HG03196 (cell line): ENCODE results near the gene OBP2A.

Experiments
- ATAC-seq: cut with Tn5 transposase; IDR thresholded peaks from one replicate; pipeline ENCODE4 v1.9.1; 2021; ENCODE audit not compliant: unreplicated experiment

OBP2A gene

DNA sequence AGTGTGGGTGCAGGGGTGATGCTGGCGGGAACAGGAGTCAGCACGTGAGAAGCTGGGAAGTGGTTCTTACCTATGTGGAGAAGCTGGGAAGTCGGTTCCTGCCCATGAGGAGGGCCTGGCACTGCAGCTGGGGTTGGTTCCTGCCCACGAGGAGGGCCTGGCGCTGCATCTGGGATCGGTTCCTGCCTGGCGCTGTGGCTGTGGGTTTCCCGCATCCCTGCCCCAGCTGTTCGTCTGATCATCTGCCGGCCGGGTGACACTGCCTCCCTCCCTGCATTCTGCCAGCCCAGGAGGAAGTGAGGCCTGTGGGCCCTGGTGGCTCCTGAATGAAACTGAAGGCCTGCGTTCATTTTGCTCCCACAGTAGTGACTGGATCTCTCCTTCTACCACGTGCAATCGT is 5.1 kb downstream of the OBP2A start:
- no peak for ATAC-seq

DNA sequence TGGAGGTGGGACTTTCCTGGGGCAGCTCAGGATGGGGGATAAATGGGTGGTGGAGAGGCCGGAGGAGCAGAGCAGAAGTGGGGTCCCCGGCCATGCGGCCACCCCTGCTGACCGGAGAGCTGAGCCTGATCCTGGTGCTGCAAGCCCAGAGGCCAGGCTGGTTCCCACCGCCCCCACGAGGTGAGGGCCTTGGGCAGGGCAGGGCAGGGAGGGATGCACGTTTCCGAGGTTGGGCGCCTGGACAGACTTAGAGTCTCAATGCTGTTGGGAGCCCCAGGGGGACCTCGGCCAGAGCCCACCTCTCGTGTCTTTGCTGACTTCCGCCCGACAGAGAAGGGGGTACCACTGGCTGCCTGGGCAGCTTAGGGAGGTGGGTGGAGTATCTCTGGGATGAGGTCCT is 5.5 kb downstream of the OBP2A start:
- ATAC-seq, result no peak

DNA sequence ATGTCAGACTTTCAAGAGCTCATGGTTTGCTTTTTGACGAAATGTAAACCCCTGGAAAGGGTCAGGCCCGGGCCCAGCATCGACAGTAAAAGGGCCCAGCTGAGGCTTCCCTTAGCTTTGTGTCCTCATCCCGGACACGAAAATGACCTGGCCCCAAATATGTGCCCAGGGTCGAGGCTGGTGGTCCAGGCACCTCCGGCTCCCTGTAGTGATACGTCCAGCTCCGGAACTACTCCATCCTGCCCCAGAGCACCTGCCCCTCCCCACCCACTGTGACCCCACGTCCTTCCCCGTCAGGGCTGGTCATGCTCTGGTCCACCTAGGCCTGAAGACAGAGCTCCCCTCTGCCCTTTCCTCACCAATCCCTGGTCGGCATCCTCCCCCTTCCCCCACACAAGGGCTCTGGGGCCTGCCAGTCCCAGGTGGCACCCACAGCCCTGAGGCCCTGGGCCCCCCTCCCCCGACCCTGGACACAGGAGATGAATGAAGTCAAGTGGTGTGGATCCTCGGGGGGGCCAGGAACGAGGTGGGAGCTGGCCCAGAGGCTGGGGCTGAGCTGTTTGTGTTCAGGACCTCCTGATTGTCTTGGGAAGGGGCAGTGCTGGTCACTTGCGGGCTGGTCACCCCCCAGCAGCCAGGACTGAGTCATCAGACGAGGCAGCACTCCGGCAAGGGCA is 6.2 kb downstream of the OBP2A start:
- no peak for ATAC-seq

DNA sequence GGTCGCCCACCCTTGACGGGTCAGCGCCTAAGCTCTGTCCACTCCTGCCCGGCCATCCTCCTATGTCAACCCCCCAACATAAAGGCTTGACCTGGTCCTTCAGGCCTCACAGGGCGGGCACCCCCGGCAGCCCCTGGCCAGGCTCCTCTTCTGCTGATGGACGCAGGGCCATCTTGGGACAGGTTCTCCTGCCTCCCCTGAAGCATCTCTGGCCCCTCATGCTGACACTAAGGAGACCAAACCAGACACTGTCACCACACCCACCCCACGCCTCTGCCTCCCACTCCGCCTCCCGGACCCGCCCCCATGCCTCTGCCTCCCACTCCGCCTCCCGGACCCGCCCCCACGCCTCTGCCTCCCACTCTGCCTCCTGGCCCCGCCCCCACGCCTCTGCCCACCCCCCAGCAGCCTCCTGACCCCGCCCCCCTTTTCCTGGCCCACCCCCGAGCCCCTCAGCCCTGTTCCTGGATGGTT is 6.8 kb downstream of the OBP2A start:
- no peak for ATAC-seq

DNA sequence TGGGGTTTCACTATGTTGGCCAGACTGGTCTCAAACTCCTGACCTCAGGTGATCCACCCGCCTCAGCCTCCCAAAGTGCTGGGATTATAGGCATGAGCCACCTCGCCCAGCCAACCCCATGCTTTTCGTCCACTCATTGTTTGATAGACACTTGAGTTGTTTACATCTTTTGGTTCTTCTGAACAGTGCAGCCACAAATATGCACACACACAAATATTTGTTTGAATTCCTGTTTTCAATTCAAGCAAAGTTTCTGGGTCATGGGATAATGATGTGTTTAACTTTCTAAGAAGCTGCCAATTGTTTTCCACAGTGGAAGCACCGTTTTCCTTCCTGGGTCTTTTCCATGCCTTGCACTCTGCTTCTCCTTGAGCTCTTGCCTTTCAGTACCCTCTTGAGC is 8.8 kb downstream of the OBP2A start:
- no peak for ATAC-seq

DNA sequence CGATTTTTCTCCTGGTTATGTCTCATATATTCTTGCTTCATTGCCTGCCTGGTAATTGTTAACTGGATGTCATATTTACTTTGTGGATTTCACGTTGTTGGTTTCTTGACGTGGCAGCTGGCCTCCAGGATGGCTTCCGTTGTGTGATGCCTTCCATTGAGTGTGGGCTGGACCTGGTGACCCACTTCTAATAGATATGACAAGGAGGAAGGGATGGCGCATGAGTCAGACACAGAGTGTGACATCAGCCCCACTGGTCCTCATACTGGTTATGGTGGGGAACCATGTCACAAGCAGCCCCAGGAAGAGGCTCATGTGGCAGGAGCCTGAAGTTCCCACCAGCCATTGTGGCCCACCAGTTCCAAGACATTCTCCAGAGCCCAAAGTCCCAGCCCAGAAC is 9.3 kb downstream of the OBP2A start:
- ATAC-seq, result no peak

DNA sequence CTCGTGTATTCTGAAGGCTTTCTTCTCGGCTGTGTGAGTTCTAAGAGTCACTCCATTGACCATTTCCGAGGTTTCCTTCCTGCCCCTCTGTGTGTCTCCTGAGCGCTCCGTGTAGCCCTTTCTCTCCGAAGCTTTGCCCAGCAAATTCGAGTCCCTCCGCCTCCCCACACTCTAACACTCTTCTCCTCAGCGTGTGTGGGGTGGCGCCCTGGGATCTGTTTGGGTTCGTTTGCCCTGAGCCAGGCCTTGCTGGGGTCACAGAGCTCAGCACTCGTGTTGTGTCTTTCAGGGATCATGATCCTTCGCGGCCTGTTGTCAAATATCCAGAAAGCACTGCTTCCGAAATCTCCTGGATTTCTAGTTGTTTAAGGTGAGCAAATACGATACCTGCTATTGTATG is 10.0 kb downstream of the OBP2A start:
- ATAC-seq, result no peak

DNA sequence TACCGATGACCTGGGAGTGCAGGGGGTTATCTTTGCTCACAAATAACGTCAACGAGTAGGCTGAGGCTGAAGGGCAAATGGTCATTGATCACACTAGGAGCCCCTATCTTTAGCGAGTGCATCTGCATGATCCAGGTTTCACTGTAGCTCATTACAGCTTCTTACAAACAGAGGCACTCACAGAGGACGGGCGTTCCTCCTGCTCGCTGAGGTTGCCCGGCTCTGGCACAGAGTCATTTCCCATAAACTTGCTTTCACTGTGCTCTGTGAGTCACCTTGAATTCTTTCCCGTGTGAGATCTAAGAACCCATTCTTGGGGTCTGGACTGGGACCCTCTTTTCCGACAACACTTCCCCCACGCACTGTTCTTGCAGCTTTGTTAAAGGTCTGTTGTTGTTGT is 13.7 kb downstream of the OBP2A start:
- no peak for ATAC-seq

DNA sequence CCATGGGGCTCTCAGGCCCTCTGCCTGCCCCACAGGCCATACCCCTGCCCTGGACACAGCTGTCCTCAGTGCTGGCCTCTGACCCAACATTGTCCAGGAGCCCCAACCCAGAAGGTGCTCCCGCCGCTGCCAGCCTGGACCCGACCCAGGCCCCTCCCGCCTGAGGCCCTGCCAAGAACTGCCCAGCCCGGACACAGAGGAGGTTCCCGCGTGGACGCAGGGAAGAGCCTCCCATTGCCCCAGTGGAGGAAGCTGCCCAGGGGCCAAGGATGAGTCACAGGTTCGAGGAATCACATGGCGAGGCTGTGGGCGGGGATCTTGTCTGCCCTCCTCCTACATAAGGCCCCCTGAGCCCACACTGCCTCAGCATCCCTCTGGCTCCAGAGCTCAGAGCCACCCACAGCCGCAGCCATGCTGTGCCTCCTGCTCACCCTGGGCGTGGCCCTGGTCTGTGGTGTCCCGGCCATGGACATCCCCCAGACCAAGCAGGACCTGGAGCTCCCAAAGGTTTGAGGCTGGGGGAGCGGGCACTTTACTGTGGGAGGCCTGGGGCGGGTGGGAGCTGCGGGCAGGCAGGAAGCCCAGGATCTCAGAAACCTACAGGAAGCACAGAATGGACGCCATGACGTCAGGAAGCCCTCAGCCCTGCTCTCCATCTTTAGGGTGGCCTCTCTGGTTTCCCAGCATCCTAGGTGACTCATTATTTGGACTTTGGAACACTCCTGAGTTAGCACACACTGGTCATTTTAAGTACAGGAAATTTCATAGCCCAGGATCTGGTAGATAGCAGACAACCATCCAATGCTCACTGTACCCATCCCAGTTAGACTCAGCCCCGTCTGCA is 15.7 kb downstream of the OBP2A start, which contains the start of gene PAEP:
TSS of gene PAEP (plus strand) at position 366 of the 844 bp plus-strand sequence.
- no peak for ATAC-seq

DNA sequence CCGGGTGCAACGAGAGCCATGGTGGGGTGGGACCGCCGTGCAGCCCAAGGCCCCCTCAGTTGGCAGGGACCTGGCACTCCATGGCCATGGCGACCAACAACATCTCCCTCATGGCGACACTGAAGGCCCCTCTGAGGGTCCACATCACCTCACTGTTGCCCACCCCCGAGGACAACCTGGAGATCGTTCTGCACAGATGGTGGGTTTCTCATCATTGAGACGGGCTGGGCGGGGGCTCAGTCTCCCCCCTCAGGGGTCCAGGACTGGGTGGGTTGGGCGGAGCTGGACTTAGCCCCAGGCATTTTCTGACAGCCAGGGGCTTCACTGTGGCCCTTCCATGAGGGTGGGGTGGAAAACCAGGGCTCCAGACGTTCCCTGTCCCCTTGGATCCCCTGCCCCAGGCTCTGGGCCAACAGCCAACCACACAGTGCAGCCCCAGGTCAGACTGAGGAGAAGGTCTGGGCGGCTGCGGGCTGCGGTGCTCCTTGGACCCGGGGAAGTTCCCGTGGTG is 16.4 kb downstream of the OBP2A start:
- no peak for ATAC-seq

DNA sequence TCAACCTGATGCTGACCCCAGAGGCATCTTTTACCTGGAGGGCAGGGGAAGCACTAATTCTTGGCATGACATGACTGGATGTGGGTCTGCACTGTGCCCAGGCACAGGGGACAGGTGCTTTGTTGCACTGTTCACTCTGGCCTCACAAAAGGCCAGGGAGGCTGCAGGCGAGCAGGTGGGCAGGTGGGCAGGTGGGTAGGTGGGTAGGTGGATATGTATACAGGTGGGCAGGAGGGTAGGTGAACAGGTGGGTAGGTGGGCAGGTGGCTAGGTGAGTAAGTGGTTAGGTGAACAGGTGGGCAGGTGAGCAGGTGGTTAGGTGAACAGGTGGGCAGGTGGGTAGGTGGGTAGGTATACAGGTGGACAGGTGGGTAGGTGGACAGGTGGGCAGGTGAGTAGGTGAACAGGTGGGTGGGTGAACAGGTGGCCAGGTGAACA is 17.1 kb downstream of the OBP2A start:
- ATAC-seq, result no peak

DNA sequence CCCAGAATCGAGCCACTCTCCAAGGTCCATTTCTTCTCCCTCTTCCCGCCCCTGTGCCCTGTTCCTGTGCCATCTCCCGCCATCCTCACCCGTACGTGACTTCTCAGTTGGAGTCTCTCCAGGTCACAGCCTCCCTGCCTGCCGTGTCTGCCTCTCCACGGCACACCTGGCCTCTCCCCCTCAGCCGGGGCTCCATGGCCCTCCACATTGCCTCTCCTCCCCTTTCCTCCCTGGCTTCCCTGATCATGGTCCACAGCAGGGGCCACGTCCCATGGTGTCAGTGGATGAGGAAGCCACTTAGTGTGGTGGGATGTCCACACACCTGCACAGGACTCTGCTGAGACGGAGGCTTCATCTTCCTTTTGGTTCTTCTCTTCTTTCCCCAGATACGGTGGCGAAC is 17.9 kb downstream of the OBP2A start:
- no peak for ATAC-seq

DNA sequence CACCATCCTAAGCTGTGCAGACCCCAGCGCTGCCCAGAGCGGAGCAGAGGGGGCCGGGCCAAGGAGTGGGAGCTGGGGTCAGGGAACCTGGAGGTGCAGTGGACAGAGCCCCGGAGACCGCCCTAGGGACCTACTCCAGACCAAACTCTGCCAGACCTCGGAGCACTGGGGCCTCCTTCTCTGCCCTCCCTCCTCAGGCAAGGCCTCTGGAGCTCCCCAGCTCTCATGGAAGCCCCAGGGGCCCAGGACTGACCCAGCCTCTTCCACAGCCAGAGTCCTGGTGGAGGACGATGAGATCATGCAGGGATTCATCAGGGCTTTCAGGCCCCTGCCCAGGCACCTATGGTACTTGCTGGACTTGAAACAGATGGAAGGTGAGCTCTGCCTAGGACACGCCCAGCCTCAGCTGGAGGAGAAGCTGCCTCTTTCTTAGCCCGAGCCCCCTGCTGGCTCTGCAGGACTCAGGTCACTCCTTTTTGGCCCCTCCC is 19.3 kb downstream of the OBP2A start:
- ATAC-seq, result no peak

DNA sequence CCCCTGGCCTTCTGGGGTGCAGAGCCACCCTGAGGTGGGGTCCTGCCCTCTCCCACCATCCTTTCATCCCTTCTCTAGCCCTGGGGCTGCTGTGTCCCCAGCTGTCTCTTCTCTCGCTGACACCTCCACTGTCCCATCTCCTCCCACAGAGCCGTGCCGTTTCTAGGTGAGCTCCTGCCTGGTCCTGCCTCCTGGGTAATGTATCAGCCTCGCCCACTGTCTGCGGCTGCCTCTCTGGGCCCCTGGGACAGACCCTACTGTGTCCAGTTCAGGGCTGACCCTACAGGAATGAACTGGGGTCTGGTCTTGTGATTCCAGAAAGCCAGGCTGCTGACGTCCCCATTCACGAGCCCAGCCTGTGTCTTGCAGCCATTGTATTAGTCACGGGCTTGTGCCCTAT is 19.7 kb downstream of the OBP2A start:
- no peak for ATAC-seq

DNA sequence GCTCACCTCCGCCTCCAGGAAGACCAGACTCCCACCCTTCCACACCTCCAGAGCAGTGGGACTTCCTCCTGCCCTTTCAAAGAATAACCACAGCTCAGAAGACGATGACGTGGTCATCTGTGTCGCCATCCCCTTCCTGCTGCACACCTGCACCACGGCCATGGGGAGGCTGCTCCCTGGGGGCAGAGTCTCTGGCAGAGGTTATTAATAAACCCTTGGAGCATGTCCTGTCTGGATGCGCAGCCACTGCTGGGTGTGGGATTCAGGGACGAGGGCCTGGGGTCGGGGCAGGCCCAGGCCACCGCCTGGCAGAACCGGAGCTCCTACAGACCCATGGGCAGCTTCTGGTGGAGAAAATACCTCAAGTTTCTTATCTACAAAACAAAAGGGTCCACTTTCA is 20.6 kb downstream of the OBP2A start:
- ATAC-seq, result no peak

DNA sequence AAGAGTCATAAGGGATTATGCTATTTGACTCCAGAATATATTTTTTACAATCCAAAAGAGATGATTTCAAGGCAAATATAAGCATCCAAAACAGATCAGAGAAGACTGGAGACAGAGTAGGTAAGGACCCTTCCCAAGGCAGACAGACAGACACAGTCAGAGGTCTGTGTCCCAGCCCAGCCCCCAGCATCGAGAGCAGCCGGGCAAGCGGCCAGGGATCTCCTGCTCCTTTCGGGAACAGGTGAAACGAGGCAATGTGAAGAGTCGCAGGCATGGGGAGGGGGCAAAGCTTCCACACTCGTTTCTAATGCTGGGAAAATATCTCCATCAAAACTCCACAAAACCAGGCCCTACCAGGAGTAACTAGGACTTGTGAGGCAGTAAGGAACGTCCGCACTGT is 21.4 kb downstream of the OBP2A start:
- ATAC-seq, result no peak

DNA sequence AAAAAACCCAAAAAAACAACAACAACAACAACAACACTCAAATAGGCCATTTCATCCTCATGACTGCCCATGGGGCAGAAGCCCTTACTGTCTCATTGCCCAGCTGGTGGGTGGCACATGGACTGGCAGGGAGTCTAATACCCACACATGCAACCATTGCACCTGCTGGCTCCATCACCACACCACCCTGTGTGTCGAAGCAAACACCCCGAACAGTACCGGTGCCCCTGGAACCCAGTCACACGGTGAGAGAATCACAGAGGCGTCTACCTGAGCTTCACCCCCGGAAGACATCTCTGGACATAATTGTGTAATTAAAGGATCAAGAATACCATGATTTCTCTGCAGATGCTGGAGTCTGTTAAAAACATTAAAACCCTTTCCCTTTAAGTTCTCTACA is 22.1 kb downstream of the OBP2A start:
- ATAC-seq, result no peak

DNA sequence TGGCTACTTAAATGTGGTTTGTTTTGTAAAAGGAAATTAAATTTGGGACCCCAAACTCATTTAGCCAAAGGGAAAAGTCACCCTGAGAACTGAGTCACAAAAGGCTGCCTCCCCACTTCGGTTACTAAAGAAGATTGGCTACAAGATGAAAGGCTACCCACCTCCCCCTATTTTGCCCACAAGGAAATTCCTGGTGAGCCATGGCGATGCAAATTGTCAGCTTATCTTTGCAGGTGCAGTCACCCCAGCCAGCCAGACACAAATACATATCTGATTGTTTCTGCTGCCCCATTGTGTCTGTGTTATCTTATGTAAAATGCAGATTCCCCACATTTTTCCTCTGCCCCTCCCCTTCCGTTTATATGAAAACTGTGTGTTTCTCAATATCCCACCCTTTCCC is 24.5 kb downstream of the OBP2A start:
- no peak for ATAC-seq

DNA sequence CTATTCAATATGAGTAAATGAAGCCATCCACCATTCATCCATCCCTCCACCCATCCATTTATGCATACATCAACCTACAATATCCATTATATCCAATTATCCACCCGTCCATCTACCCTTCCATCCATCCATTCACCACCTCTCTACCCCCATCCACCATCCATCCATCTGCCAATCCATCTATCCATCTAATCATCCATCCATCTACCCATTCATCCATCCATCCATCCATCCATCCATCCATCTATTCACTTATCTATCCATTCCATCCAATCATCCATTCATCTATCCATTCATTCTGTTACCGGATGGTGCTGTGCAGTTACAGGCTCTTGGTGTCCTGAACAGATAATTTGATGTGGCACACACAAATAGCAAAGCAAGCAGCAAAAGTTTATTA is 26.3 kb downstream of the OBP2A start:
- ATAC-seq, result no peak

DNA sequence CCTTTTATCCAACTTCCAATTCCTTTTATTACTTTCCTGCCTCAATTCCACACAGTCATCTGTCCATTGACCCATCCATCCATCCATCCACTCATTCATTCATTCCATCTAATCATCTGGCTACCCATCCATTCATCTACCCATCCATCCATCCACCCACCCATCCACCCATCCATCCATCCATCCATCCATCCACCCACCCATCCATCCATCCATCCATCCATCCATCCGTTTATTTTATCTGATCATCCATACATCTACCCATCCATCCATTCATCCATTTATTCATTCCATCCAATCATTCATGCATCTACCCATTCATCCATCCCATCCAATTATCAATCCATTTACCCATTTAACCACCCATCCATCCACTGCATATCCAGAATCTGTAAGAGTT is 27.2 kb downstream of the OBP2A start:
- no peak for ATAC-seq

DNA sequence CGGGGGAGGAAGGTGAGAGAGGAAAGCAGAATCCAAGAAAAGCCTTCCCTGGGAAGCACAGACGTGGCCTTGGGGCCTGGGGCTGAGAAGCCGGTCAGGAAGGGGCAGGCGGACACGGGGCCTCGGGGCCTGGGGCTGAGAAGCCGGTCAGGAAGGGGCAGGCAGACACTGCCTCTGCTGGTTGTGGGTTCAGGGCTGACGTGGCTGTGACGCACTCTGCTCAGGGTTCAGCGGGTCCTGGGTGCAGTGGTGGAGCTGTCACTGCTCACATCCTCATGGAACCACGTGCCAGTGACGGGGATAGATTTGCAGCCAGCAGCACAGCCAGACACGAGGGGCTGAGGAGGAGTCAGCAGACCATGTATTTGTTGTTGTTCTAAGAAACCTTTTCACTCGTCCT is 28.4 kb downstream of the OBP2A start:
- no peak for ATAC-seq

DNA sequence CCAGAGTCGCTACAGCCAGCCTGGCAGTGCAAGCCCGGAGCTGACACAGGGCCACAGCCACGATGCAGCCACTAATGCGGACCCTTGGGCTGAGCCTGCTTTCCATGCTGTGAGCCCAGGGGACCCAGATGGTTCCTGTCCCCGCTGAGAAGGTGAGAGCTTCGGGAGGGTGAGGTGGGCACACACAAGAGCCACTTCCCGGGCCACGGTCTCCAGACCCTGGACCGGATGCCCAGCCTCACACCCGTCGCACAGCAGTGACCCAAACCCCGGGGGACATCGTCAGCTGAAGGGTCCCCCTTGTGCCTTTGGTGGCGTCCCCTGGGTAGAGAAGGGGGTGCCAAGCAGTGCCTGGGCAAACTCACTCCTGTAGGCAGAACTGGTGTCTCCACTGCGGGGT is 29.0 kb downstream of the OBP2A start:
- ATAC-seq, result no peak
